Measurements from ENCODE around the gene GRHL1.

GRCh38 chr2:10043256-10043905 lies 91.9 kb downstream of the GRHL1 start, which contains the start of gene KLF11:
- no peak for TF ChIP-seq CTCF (IDR thresholded peaks at IDR 0.05; ENCODE audit: extremely low read depth in 1 of 2, insufficient read depth in 1 of 2, low read depth in 1 of 2, low read length in 2 of 2)
- no peak for TF ChIP-seq POLR2A (IDR thresholded peaks at IDR 0.05; ENCODE audit: low read depth, low read length)
- peak; percentile 92 for TF ChIP-seq MAX (IDR thresholded peaks at IDR 0.05; ENCODE audit: insufficient read depth, insufficient read length)
- no peak for TF ChIP-seq POLR2AphosphoS5 (IDR thresholded peaks at IDR 0.05; ENCODE audit: insufficient read depth, low read depth, low read length)
- no peak for TF ChIP-seq EZH2 (IDR thresholded peaks at IDR 0.05; ENCODE audit: borderline replicate concordance, low read depth, low read length, severe bottlenecking)
- TF ChIP-seq FOS (IDR thresholded peaks at IDR 0.05; ENCODE audit: borderline replicate concordance, insufficient read depth, low read length) = no peak

Data from endothelial cell of umbilical vein (primary cell).